GM23338 (cell line): ENCODE data around the gene COPB1.

Experiments used
- CREB1 ChIP-seq: fragments of 250-450 bp; sonication (Bioruptor Pico); IDR thresholded peaks from 2 replicates; pipeline ENCODE4 v1.5.0; 2020; ENCODE audit warnings: low read depth, mild to moderate bottlenecking, moderate library complexity
- CTCF ChIP-seq, 2 experiments: fragments of 200-600 bp in 1 of 2; sonication (generic) in 1 of 2; conservative IDR thresholded peaks; 2 replicates each; pipeline versions ENCODE4 v1.5.1 to v1.6.1; 2016 to 2017; ENCODE audit warnings: antibody characterized with exemption in 2 of 2, low read depth in 2 of 2, mild to moderate bottlenecking in 2 of 2, moderate library complexity in 1 of 2
- EZH2 ChIP-seq: fragments of 200-600 bp; sonication (generic); IDR thresholded peaks from one replicate; pipeline ENCODE4 v1.8.0; 2017; ENCODE audit warnings: antibody characterized with exemption, mild to moderate bottlenecking, low read depth; ENCODE audit not compliant: unreplicated experiment
- EZH2phosphoT487 ChIP-seq: fragments of 200-600 bp; sonication (generic); IDR thresholded peaks from one replicate; pipeline ENCODE4 v1.8.1; 2018; ENCODE audit warnings: antibody characterized with exemption; ENCODE audit not compliant: unreplicated experiment
- JUNB ChIP-seq: IDR thresholded peaks from one replicate; pipeline ENCODE4 v1.6.1; 2016; ENCODE audit warnings: antibody characterized with exemption; ENCODE audit not compliant: unreplicated experiment
- NANOG ChIP-seq: IDR thresholded peaks from 2 replicates; pipeline ENCODE4 v1.6.1; 2016; ENCODE audit warnings: antibody characterized with exemption, borderline replicate concordance
- POLR2AphosphoS5 ChIP-seq: IDR thresholded peaks from 2 replicates; pipeline ENCODE4 v1.6.1; 2016; ENCODE audit warnings: antibody characterized with exemption, low read depth
- REST ChIP-seq: IDR thresholded peaks from one replicate; pipeline ENCODE4 v1.6.1; 2018; ENCODE audit warnings: antibody characterized with exemption; ENCODE audit not compliant: unreplicated experiment
- STAT1 ChIP-seq: IDR thresholded peaks from one replicate; pipeline ENCODE4 v1.6.1; 2016; ENCODE audit warnings: antibody characterized with exemption; ENCODE audit not compliant: unreplicated experiment
- ZNF114 ChIP-seq: fragments of 250-450 bp; sonication (Bioruptor Pico); IDR thresholded peaks from 2 replicates; pipeline ENCODE4 v1.5.0; 2020; ENCODE audit warnings: mild to moderate bottlenecking, moderate library complexity
- ZNF331 ChIP-seq: fragments of 250-450 bp; sonication (Bioruptor Pico); IDR thresholded peaks from 2 replicates; pipeline ENCODE4 v1.5.0; 2020; ENCODE audit warnings: low read depth, mild to moderate bottlenecking, moderate library complexity
- TF ChIP-seq, protein P1 (sequence below): fragments of 250-450 bp; sonication (Bioruptor Pico); IDR thresholded peaks from 2 replicates; pipeline ENCODE4 v1.5.0; 2020; ENCODE audit warnings: mild to moderate bottlenecking, moderate library complexity
- TF ChIP-seq, protein P2 (sequence below): IDR thresholded peaks from 2 replicates; pipeline ENCODE4 v1.6.1; 2016; ENCODE audit warnings: antibody characterized with exemption

GRCh38 chr11:14513800-14514199 is 14.2 kb upstream of the COPB1 start:
- no peak for TF ChIP-seq CTCF (conservative IDR thresholded peaks at IDR 0.05; ENCODE audit: low read depth in 2 of 2)
- TF ChIP-seq EZH2phosphoT487: no peak
- TF ChIP-seq EZH2: no peak
- TF ChIP-seq ZNF114 (CRISPR knock-in tag): no peak
- no peak for TF ChIP-seq POLR2AphosphoS5
- TF ChIP-seq JUNB: no peak
- TF ChIP-seq, protein P1, sequence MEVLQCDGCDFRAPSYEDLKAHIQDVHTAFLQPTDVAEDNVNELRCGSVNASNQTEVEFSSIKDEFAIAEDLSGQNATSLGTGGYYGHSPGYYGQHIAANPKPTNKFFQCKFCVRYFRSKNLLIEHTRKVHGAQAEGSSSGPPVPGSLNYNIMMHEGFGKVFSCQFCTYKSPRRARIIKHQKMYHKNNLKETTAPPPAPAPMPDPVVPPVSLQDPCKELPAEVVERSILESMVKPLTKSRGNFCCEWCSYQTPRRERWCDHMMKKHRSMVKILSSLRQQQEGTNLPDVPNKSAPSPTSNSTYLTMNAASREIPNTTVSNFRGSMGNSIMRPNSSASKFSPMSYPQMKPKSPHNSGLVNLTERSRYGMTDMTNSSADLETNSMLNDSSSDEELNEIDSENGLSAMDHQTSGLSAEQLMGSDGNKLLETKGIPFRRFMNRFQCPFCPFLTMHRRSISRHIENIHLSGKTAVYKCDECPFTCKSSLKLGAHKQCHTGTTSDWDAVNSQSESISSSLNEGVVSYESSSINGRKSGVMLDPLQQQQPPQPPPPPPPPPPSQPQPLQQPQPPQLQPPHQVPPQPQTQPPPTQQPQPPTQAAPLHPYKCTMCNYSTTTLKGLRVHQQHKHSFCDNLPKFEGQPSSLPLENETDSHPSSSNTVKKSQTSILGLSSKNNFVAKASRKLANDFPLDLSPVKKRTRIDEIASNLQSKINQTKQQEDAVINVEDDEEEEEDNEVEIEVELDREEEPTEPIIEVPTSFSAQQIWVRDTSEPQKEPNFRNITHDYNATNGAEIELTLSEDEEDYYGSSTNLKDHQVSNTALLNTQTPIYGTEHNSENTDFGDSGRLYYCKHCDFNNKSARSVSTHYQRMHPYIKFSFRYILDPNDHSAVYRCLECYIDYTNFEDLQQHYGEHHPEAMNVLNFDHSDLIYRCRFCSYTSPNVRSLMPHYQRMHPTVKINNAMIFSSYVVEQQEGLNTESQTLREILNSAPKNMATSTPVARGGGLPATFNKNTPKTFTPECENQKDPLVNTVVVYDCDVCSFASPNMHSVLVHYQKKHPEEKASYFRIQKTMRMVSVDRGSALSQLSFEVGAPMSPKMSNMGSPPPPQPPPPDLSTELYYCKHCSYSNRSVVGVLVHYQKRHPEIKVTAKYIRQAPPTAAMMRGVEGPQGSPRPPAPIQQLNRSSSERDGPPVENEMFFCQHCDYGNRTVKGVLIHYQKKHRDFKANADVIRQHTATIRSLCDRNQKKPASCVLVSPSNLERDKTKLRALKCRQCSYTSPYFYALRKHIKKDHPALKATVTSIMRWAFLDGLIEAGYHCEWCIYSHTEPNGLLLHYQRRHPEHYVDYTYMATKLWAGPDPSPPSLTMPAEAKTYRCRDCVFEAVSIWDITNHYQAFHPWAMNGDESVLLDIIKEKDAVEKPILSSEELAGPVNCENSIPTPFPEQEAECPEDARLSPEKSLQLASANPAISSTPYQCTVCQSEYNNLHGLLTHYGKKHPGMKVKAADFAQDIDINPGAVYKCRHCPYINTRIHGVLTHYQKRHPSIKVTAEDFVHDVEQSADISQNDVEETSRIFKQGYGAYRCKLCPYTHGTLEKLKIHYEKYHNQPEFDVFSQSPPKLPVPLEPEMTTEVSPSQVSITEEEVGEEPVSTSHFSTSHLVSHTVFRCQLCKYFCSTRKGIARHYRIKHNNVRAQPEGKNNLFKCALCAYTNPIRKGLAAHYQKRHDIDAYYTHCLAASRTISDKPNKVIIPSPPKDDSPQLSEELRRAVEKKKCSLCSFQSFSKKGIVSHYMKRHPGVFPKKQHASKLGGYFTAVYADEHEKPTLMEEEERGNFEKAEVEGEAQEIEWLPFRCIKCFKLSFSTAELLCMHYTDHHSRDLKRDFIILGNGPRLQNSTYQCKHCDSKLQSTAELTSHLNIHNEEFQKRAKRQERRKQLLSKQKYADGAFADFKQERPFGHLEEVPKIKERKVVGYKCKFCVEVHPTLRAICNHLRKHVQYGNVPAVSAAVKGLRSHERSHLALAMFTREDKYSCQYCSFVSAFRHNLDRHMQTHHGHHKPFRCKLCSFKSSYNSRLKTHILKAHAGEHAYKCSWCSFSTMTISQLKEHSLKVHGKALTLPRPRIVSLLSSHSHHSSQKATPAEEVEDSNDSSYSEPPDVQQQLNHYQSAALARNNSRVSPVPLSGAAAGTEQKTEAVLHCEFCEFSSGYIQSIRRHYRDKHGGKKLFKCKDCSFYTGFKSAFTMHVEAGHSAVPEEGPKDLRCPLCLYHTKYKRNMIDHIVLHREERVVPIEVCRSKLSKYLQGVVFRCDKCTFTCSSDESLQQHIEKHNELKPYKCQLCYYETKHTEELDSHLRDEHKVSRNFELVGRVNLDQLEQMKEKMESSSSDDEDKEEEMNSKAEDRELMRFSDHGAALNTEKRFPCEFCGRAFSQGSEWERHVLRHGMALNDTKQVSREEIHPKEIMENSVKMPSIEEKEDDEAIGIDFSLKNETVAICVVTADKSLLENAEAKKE (CRISPR knock-in tag): no peak
- no peak for TF ChIP-seq REST
- no peak for TF ChIP-seq ZNF331 (CRISPR knock-in tag)
- TF ChIP-seq CREB1 (CRISPR knock-in tag): no peak
- no peak for TF ChIP-seq STAT1
- TF ChIP-seq NANOG: no peak
- TF ChIP-seq, protein P2, sequence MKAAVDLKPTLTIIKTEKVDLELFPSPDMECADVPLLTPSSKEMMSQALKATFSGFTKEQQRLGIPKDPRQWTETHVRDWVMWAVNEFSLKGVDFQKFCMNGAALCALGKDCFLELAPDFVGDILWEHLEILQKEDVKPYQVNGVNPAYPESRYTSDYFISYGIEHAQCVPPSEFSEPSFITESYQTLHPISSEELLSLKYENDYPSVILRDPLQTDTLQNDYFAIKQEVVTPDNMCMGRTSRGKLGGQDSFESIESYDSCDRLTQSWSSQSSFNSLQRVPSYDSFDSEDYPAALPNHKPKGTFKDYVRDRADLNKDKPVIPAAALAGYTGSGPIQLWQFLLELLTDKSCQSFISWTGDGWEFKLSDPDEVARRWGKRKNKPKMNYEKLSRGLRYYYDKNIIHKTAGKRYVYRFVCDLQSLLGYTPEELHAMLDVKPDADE: no peak
